ENCODE results near the gene SECTM1.
"Not testable (repeated sequence)": the region's sequence is repeated elsewhere in the genome, so short reads cannot be mapped to it uniquely, and the experiment has no call there.

SECTM1 gene

DNA sequence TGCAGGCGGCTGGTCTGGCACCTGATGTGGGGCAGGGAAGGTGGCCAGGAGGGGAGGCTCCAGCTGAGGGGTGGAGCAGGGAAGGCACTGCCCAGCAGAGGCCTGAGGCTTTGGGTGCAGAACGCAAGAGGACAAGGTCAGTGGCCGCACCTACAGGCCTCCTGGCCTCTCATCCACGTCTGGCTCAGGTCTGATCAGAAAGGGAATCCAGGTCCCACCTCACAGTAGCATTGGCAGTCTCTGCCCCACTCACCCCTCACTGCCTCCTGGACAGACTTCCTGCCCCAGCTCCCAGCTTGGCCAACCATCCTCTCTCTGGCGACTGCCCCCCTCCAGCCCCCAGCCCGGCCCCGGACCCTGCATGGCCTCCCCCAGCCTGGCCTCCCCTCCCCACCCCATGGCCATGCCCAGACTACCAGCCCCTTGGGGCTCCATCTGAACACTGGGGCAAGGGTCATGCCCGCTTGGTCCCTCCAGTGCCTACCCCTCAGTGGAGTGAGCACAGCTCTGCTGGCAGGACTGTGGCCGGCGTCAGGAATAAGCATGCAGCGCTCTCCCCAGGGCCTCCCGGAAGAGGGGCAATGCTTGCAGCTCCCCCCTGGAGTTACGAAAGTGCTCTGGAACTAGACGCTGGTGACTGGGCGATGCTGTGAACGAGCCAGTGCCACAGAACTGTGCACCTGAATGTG is 42.6 kb upstream of the SECTM1 start:
- TF ChIP-seq, protein P1, sequence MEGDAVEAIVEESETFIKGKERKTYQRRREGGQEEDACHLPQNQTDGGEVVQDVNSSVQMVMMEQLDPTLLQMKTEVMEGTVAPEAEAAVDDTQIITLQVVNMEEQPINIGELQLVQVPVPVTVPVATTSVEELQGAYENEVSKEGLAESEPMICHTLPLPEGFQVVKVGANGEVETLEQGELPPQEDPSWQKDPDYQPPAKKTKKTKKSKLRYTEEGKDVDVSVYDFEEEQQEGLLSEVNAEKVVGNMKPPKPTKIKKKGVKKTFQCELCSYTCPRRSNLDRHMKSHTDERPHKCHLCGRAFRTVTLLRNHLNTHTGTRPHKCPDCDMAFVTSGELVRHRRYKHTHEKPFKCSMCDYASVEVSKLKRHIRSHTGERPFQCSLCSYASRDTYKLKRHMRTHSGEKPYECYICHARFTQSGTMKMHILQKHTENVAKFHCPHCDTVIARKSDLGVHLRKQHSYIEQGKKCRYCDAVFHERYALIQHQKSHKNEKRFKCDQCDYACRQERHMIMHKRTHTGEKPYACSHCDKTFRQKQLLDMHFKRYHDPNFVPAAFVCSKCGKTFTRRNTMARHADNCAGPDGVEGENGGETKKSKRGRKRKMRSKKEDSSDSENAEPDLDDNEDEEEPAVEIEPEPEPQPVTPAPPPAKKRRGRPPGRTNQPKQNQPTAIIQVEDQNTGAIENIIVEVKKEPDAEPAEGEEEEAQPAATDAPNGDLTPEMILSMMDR (conservative IDR thresholded peaks at IDR 0.05; ENCODE audit: control insufficient read depth, insufficient read depth, low read depth, low read length): no peak
- no peak overlapping the region for H3K4me3 ChIP-seq (ENCODE audit: control insufficient read depth, low read depth, low read length)
- no peak for DNase-seq (ENCODE audit: low read depth)

DNA sequence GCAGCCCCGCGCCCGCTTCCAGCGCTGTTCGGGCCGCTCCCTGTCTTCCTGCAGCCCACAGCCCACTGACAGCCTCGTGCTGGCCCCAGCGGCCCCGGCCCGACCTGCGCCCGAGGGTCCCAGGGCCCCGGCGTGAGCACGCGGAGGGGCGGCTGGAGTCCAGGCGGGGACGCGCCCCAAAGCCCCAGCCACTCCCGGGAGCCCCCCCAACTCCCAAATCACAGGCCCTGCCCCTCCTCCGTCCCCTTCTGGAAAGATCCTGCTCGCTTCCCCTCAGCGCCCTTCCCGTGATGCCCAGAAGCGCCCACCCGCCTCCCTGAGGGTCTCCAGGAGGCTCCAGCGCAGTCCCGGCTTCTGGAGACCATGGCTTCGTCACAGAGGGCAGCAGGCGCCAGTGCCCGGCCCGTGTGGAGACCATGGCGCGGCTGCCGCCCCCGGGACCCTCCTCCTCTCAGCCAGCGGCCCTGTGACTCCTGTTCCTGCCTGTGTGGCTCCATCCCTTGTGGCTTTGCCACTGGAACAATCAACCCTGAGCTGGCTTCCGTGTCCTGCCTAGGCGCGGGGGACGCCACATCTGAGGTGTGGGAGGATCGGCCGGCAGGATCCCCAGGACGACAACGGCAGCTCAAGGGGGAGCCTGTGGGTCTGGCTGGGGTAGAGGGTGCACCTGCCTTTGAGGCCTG is 41.9 kb upstream of the SECTM1 start:
- H3K4me3 ChIP-seq (ENCODE audit: control insufficient read depth, low read depth, low read length): no peak overlapping the region
- no peak for DNase-seq (ENCODE audit: low read depth)
- TF ChIP-seq, protein P1 (conservative IDR thresholded peaks at IDR 0.05; ENCODE audit: control insufficient read depth, insufficient read depth, low read depth, low read length): no peak

DNA sequence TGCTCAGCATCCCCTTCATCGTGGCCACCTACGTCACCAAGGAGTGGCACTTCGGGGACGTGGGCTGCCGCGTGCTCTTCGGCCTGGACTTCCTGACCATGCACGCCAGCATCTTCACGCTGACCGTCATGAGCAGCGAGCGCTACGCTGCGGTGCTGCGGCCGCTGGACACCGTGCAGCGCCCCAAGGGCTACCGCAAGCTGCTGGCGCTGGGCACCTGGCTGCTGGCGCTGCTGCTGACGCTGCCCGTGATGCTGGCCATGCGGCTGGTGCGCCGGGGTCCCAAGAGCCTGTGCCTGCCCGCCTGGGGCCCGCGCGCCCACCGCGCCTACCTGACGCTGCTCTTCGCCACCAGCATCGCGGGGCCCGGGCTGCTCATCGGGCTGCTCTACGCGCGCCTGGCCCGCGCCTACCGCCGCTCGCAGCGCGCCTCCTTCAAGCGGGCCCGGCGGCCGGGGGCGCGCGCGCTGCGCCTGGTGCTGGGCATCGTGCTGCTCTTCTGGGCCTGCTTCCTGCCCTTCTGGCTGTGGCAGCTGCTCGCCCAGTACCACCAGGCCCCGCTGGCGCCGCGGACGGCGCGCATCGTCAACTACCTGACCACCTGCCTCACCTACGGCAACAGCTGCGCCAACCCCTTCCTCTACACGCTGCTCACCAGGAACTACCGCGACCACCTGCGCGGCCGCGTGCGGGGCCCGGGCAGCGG is 41.2 kb upstream of the SECTM1 start:
- H3K4me3 ChIP-seq (ENCODE audit: control insufficient read depth, low read depth, low read length): no peak overlapping the region
- TF ChIP-seq, protein P1 (conservative IDR thresholded peaks at IDR 0.05; ENCODE audit: control insufficient read depth, insufficient read depth, low read depth, low read length): no peak

DNA sequence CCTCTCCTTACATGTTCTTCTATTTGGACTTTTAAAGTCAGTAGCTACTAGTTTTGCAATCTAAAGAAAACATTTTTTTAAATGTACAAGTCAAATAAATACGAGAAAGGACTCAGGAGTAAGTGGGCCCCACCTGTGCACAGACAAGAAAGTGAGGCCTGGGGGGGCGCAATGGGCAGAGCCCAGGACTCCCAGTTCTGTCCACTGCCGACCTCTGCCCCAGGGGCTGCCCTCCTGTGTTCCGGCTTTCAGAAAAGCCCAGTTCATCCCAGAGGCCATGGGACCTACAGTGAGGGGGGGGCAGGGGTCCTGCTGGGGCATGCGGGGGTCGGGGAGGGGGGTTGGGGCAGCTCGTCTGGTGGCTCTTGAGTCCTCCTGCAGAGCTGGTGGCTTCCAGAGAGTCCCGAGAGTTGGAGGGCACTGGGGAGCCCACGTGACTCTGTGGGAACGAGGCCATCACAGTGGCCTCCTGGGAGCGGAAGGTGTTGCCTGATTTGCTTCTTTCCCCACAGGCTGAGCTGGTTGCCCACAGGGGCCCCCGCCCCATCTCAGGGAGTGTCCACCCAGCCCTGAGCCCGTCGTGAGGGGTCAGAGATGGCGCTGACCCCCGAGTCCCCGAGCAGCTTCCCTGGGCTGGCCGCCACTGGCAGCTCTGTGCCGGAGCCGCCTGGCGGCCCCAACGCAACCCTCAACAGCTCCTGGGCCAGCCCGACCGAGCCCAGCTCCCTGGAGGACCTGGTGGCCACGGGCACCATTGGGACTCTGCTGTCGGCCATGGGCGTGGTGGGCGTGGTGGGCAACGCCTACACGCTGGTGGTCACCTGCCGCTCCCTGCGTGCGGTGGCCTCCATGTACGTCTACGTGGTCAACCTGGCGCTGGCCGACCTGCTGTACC is 40.4 kb upstream of the SECTM1 start:
- no peak overlapping the region for H3K4me3 ChIP-seq (ENCODE audit: control insufficient read depth, low read depth, low read length)
- TF ChIP-seq, protein P1 (conservative IDR thresholded peaks at IDR 0.05; ENCODE audit: control insufficient read depth, insufficient read depth, low read depth, low read length): no peak
- DNase-seq (ENCODE audit: low read depth): no peak

More for the DNA sequence above, 41.2 kb upstream of the SECTM1 start:
- no peak for DNase-seq (ENCODE audit: low read depth)

DNA sequence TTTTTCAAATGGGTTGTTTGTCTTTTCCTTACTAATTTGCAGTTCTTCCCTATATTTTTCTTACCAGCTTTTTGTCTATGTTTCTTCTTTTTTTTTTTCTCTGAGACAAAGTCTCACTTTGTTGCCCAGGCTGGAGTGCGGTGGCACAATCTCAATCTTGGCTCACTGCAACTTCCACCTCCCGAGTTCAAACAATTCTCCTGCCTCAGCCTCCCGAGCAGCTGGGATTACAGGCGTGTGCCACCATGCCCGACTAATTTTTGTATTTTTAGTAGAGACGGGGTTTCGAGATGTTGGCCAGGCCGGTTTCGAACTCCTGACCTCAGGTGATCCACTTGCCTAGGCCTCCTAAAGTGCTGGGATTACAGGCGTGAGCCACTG is 39.5 kb upstream of the SECTM1 start:
- DNase-seq (ENCODE audit: low read depth); H3K4me3 ChIP-seq (ENCODE audit: control insufficient read depth, low read depth, low read length): not testable (repeated sequence)

DNA sequence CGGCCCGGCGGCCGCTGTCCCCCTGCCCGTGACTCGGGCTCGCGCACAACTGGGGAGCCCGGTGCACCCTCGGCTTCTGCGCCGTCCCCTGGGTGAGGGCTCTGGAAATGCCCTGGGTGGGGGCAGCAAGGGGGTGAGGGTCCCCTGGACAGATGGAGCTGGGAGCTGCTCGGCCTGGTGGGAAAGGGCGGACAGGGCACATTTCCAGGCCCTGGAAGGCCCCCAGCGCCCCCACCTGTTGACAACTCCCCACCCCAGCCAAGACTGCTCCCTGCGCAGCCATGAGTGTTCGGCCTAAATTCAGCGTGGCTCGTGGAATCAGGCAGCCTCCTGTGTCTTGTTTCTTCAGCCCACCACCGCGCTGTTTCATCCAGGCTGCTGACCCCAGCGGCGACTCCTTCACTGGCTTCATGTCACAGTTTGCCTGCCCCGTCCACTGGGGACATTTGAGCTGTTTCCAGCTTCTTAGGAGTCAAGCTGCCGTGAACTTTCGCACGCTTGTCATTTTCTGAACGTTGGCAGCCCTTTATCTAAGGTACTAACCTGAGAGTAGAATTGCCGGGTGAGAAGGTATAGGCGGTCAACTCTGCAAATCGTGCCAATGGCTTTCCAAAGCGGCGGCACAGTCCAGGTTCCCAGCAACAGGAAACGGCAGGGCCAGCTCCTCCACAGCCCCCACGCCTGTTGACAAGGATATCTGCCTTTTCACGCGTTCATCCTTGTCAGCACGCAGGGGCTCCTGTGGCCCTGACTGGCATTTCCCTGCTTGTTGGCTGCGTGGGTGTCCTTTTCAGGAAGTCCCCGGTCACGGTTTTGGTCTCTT is 38.9 kb upstream of the SECTM1 start:
- no peak for DNase-seq (ENCODE audit: low read depth)
- TF ChIP-seq, protein P1 (conservative IDR thresholded peaks at IDR 0.05; ENCODE audit: control insufficient read depth, insufficient read depth, low read depth, low read length): no peak
- no peak overlapping the region for H3K4me3 ChIP-seq (ENCODE audit: control insufficient read depth, low read depth, low read length)
